Frontal cortex (tissue), 4 donors: ENCODE data around the gene APIP. TPM values are rescaled to one million over a fixed set of nuclear protein-coding genes. Genes with fewer than 3 reads are reported as not detected.

ENCODE experiments used
- DNase-seq, 2 donors: peaks; one replicate each; pipeline ENCODE4 v3.0.0; 2012; ENCODE audit warnings: low spot score in 2 of 2
- FAIRE-seq: peaks from 2 replicates; lab custom pipeline; 2012; peaks lifted over from hg19 to GRCh38; lab: Jason Lieb, UNC
- small RNA-seq: library from RNA; depleted of rRNA; stranded (forward); fragments of <200 nt; gene quantifications from one replicate; pipeline ENCODE3, GENCODE V24; 2014
- total RNA-seq: library from RNA; depleted of rRNA; stranded (reverse); fragments of >200 nt; gene quantifications from one replicate; pipeline ENCODE4 v1.2.3, GENCODE V29; 2014
- donor health status: control.
- donor health status: control.
- donor health status: control.

Gene APIP
- total RNA-seq, 1 donor from 2014 or later = 37.9 TPM

DNA sequence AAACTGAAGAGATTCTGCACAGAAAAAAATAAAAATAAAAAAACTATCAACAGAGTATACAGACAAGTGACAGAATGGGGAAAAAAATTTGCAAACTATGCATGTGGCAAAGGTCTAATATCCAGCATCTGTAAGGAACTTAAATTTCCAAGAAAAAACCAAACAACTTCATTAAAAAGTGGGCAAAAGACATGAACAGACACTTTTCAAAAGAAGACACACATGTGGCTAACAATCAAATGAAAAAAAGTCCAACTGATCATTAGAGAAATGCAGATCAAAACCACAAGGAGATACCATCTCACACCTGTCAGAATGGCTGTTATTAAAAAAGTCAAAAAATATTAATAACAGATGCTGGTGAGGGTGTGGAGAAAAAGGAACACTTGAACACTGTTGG, 64.3 kb downstream of the APIP start:
- FAIRE-seq = no peak
- DNase-seq = no peak

DNA sequence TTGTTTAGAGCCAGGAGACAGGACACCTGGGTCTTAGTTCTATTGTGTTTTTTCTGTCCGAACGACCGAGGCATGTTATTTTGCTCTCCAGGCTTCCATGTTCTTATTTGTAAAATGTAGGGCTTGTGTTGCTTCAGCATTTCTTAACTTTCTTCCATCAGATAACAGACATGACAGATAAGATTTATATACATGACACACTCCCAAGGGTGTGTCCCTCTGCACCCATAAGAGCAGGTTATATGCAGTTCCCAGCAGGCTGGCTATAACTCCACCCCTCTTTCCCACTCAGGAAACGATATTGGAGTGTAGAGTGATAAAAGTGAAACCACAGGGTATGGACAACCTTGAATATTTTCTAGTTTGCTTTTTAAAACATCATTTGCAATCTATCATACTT, 65.8 kb downstream of the APIP start:
- FAIRE-seq (no peak), DNase-seq (no peak)

DNA sequence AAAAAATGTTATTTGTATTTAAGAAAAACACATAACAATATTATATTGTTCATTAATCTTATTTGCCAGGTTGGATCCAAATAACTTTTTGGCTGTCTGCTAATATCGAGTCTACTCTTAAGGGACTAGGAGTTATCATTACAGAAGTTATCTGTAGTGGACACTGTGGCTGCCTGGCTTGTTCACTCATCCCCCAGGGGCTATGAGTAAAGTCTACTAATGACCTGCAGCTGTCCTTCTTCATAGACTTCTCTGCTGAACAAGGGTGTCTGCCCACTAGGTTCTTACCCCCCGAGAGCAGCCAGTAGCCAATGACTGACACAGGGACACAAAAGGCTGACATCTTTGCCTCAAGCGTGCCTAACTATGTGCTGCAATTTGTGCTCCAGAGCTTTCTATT, 69.7 kb downstream of the APIP start:
- DNase-seq = no peak
- FAIRE-seq = no peak

DNA sequence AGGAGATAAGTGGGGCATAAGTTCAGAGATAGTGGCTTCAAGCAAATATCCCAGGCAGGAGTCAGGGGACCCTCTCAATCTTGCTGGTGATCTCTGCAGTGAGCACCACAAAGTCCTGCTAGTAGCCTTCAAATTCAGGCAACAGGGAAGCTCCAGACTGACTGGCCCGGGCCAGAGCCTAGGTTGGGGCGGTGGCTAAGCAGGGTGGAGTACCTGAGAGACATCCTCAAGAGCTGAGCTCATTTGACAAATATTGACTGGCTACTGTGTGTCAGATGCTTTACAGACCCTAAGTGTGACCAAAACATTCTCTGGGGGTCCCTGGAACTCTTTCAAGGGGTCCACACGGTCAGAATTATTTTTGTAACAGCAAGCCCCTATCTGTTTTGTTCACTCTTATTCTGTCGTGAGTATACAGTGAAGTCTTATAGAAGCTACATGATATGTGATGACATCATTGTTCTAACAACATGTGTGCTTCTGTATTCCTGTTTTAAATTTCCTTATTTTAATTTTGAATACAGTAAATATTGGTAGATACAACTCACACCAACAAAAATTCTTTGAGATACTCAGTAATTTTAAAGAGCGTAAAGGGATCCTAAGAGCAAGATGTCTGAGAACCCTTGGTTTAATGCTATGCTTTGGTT, 71.6 kb downstream of the APIP start:
- no peak for FAIRE-seq
- no peak for DNase-seq

DNA sequence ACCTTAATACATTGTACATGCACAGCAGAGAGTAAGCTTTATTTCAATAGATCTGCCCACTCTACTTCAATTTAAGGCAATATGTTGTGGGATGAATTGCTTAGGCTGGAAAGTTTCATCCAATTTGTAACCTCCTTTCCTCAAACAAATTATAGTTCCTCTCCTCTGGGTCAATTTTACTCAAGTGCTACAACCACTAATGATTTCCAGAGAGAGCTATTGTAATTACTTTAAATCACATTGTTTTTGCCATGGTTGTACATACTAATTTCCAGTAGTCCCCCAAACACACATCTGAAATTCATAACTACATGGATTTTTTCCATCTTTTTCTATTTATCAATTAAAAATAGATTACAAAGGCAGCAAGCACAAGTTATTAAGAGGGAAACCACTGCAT, 72.9 kb downstream of the APIP start:
- FAIRE-seq = no peak

DNA sequence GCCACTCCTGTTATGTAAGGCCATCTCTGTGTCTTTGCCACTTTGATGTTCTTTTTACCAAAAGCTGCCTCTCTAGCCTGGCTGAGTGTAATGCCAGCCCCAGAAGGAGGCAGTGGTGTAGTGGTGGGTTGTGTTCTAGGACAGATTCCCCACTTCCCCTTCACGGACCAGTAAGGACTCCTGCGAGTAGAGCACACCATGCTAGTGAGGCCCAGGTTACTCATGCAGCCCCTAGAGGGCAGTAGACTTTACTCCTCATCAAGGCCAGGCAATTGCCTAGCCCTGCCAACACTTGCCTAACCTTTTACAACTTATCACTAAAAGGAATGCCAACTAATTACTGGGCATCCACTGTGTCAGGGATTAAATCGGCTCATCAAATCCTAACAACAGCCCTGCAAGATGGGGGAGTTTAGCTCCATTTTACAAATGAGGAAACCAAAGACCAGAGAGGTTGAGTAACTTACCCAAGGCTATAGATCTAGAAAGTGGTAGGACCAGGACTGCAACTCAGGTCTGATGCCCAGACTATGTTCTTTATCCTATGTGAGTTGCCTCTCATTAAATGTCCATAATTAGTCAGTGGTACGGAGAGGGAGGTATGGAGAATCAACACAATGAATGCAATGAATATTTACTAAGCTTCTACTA, 75.3 kb downstream of the APIP start:
- no peak for DNase-seq
- no peak for FAIRE-seq

More for the DNA sequence above, 72.9 kb downstream of the APIP start:
- no peak for DNase-seq

DNA sequence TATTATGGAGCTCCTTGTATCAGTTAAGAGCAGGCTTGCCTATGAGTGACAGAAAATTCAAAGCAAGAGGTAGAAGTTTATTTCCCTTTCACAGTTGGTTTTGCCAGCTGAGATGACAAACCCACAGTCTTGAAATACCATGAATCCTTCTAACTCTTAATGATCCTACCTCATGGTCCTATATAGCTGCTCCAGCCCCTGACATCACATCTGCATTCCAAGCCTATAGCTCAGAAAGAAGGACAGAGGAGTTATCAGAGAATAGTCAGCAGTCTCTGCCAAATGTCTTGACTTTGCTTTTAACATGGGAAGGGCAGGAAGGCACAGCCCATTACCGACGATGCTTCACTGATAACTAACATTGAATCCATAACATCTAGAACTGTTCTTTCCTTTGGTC, 76.2 kb downstream of the APIP start:
- DNase-seq (no peak), FAIRE-seq (no peak)

DNA sequence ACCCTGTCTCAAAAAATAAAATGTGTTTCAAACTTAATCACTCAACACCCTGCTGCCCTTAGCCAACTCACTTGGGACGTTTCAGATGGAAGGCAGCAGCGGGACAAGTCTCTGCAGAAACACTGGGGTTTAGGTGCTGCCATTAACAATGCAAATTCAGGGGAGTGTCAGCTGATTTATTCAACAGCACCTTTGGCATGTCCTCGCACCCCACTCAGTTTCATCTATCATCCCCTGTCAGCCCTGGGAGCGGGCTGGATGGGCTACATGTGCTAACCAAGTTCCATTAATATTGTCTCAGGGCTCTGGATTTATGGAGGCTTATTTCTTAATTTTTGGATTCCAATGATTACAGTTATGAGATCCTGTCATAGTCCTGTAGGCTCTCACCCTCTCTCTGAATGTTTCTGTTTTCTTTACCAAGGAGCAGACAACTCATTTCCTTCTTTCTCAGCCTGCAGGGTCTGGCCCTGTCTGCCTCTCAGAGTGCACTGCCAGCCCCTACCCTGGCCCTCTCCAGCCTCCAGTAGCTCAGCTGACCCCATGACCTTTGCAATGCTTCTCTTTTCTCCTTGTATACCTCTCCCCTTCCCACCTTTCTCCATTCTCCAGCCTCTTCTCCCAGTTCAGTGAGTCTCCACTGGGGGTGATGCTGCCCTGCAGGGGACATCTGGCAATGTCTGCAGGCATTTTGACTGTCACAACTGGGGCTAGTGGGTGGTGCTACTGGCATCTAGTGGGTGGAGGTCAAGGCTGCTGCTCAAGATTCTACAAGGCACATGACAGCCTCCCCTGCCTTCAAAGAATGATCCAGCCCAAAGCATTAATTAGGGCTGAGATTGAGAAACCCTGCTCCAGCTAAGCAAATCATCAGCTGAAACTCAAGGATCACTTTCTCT, 79.0 kb downstream of the APIP start:
- FAIRE-seq = no peak
- DNase-seq = no peak

DNA sequence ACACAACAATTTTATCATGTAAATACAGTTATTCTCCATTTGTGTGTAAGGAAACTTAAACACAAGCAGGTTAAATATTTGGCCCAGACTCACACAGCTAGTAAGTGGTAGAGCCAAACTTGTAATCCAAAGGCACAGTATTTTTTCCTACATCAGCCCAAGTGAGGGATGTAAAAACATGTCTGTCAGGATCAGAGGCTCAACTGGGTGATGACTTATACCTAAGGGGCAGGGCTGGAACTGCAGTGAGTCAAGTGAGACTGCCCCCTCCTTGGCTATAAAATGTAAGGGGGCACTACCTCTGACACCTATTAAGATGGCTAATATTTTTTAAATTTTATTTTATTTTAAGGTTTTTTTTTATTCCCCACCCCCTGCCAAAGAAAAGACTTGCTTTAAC, 82.6 kb downstream of the APIP start:
- no peak for DNase-seq
- no peak for FAIRE-seq

Small RNA genes lying within 50 kb of the gene (small RNA-seq; reads per million reads assigned to genes)
- gene MIR1343 = 0.25 reads per million, percentile 5 among the genes with 10 or more reads in this experiment

Other genes starting within 250 kb of the APIP start
- 46.1 TPM for gene PDHX, start 239 bp upstream of the APIP start, total RNA-seq
- 4.1 TPM for gene CD44, start 222.8 kb upstream of the APIP start, total RNA-seq